Sigmoid colon (tissue), 3 donors: ENCODE measurements around the gene FUNDC2.

Source experiments
- CTCF ChIP-seq, 4 experiments: fragments of 450-650 bp in 3 of 4; fragments of 200-600 bp in 1 of 4; IDR thresholded peaks; one replicate each; pipeline ENCODE4 v1.5.1; 2016 to 2019; ENCODE audit warnings: antibody characterized with exemption in 4 of 4, mild to moderate bottlenecking in 3 of 4, moderate library complexity in 2 of 4
- POLR2A ChIP-seq, 2 donors: fragments of 450-650 bp; IDR thresholded peaks; one replicate each; pipeline ENCODE4 v1.6.1; 2016; ENCODE audit warnings: antibody characterized with exemption in 2 of 2, mild to moderate bottlenecking in 2 of 2, moderate library complexity in 2 of 2

- TF ChIP-seq POLR2A (IDR thresholded peaks at IDR 0.05) (no peak), CTCF (IDR thresholded peaks at IDR 0.05) (no peak)
These were observed 35.1 kb downstream of the FUNDC2 start for GRCh38 chrX:155061760-155062159.
